ENCODE data around the gene TMEM221.

Gene TMEM221

DNA sequence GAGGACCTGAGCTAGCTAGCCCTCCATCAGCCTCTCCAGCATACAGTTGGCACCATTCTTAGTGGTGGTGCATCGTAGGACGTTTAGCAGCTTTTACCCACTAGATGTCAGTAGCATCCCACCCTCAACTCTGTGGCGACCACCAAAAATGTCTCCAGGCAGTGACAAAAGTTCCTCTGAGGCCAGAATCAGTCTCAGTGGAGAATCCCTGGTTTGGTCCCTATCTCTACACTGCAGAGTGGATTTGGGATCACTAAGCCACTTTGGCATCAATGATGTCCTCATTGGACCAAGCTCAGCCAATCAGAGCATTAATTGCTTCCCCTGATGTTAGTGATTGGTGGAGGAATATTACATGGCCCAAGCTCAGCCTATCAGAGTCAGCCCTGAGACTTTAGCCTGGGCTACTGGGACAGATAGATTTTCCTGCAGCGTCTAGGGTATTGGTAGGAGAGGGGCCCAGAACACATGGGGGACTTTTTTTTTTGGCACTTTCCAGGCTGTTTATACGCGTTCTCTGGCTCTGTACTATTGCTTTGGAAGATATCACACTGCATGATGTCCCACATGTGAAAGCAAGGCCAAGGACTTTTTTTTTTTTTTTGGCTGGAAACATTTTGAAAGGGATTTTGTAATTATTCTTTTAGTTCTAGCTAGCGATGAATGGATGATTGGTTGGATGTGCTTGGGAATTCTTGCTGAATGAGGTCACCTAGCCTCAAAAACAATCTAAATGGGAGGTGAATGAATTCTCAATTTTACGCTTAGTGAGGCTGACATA, 7.0 kb downstream of the TMEM221 start:
- DNase-seq (ENCODE audit: low read depth in 2 of 2), result no peak

DNA sequence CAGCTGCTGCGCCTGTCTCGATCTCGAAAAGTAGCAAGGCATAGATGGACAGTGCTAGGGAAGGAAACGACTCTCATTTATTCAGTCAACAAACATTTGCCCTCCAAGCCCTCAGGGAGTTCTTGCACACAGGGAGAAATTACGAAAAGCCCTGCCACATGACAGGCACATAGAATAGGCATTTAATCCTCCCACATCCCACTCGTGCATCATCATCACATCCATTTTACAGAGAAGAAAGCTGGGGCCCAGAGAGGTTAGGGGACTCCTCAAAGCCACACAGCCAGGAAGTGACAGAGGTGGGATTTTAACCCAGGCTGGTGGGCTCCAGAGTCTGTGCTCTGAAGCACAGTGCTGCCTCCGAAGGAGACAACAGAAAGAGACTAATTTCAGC, 11.6 kb downstream of the TMEM221 start:
- no peak for DNase-seq (ENCODE audit: low read depth in 2 of 2)

DNA sequence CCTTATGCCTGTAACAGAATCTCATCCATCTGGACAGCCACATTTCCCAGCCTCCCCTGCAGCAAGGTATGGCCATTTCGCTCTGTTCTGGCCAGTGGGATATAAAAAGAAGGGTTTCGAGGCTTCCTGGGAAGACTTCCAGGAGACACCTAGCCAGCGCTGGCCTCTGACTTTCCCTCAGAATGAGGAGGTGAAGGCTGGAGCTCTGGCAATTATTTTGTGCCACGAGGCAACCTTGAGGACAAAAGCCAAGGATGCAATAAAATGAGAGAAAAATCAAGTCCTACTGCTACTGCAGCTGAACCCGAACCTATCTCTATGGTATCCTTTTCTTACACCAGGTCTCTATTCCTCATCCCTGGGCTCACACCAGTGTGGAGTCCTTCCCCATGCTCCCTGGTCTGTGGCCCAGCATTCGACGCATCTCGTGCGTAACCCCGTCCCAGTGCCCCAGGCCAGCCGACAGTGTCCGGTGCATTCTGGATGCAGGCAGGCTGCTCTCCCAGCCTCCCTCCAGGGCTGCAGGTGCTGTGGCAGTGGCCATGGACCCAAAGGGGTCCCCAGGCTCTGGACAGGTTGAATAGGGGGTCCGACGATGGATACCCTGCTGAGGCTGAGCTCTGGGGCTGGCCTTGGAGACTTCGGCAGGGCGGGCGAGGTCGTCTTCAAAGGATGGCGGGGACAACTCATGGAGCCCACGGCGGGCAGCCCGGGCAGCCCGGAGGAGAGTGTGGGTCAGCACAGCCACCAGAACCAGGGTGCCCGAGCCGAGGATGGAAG, 12.2 kb downstream of the TMEM221 start:
- no peak for DNase-seq (ENCODE audit: low read depth in 2 of 2)

GRCh38 chr19:17435218-17435617, 13.2 kb downstream of the TMEM221 start:
- no peak for DNase-seq (ENCODE audit: low read depth in 2 of 2)

DNA sequence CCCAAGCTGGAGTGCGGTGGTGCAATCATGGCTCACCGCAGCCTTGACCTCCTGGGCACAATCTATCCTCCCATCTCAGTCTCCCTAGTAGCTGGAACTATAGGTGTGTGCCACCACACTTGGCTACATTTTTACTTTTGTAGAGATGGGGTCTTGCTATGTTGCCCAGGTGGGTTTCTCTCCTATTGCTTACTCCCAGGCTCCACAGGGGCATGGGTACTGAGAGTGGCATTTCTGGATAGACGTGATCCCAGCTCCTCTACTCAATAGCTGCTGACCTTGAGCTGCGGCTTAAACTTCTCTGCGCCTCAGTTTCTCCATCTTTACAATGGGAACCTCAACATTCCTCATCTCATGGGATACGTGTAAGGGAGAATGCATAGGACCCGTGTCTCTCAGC, 17.1 kb downstream of the TMEM221 start:
- DNase-seq (ENCODE audit: low read depth in 2 of 2), result no peak

DNA sequence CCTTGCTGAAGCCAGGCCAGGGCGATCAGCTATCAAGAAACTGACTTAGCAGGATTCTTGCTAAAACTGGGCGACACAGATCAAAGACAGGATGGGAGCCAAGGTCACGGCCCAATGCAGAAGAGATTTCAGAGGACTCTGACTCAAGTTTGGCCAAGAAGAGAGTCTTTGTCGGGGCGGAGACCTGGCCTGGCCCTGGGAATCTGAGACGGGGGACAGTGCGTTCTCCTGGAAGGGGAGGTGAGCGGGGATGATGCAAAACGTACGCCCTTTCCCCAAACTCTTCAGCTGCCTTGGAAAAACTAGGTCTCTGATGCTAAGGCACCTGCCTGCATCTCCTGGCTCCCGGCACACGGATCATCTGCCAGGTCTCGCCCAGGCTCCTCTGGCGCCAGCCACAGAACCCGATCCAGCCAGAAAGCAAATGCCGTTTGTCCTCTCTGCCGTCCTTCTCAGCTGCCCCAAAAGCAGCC, 18.8 kb downstream of the TMEM221 start:
- DNase-seq (ENCODE audit: low read depth in 2 of 2), result no peak

GRCh38 chr19:17424743-17425365, 23.6 kb downstream of the TMEM221 start:
- DNase-seq (ENCODE audit: low read depth in 2 of 2), result no peak

GRCh38 chr19:17423429-17424208, 24.8 kb downstream of the TMEM221 start:
- no peak for DNase-seq (ENCODE audit: low read depth in 2 of 2)

GRCh38 chr19:17421942-17422341, 26.5 kb downstream of the TMEM221 start:
- DNase-seq (ENCODE audit: low read depth in 2 of 2), result no peak

GRCh38 chr19:17420475-17420924, 28.0 kb downstream of the TMEM221 start:
- DNase-seq (ENCODE audit: low read depth in 2 of 2), result no peak

GRCh38 chr19:17419621-17420474, 28.6 kb downstream of the TMEM221 start, which contains the start of gene MVB12A:
Gene MVB12A, plus strand, starts transcription at chr19:17420047. Its CDS starts 89 bp downstream, at chr19:17420136.
- peak; percentile 91 to 93 for DNase-seq (ENCODE audit: low read depth in 2 of 2)

GRCh38 chr19:17419154-17419620, 29.3 kb downstream of the TMEM221 start:
- DNase-seq (ENCODE audit: low read depth in 2 of 2), result no peak

GRCh38 chr19:17418710-17419109, 29.8 kb downstream of the TMEM221 start:
- DNase-seq (ENCODE audit: low read depth in 2 of 2), result no peak

DNA sequence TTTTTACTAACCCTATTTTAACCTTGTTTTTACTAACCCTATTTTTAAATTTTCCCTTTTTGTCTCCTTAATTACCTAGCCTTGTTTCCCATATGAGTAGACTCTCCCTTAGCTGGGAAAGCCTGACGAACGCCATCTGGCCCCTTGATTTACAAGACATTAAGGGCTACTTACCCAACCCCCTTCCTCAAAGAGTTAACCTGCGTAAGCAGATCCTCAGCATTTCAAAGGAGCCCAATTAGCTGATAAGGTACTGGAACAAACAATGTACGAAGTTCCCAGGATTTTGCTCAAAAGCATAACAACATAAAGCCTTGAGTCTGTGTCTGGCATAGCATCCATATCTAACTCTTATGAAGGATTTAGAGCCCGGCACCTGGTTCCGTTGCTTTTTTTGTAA, 33.3 kb downstream of the TMEM221 start:
- DNase-seq (ENCODE audit: low read depth in 2 of 2), result no peak

GRCh38 chr19:17414097-17414496, 34.4 kb downstream of the TMEM221 start:
- no peak for DNase-seq (ENCODE audit: low read depth in 2 of 2)

GRCh38 chr19:17411801-17412200, 36.7 kb downstream of the TMEM221 start:
- DNase-seq (ENCODE audit: low read depth in 2 of 2), result no peak

DNA sequence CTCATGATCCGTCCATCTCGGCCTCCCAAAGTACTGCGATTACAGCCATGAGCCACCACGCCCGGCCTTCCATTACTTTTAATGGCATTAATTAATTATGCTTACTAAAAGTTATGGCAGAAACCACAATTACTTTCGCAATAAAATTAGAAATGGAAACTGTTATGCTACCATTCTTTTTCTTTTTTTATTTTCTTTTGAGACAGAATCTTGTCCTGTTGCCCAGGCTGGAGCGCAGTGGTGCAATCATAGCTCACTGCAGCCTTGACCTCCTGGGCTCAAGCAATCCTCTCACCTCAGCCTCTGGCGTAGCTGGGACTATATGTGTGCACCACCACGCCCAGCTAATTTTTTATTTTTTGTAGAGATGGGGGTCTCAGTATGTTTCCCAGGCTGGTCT, 38.5 kb downstream of the TMEM221 start:
- no peak for DNase-seq (ENCODE audit: low read depth in 2 of 2)

GRCh38 chr19:17406887-17407196, 41.6 kb downstream of the TMEM221 start:
- no peak for DNase-seq (ENCODE audit: low read depth in 2 of 2)

DNA sequence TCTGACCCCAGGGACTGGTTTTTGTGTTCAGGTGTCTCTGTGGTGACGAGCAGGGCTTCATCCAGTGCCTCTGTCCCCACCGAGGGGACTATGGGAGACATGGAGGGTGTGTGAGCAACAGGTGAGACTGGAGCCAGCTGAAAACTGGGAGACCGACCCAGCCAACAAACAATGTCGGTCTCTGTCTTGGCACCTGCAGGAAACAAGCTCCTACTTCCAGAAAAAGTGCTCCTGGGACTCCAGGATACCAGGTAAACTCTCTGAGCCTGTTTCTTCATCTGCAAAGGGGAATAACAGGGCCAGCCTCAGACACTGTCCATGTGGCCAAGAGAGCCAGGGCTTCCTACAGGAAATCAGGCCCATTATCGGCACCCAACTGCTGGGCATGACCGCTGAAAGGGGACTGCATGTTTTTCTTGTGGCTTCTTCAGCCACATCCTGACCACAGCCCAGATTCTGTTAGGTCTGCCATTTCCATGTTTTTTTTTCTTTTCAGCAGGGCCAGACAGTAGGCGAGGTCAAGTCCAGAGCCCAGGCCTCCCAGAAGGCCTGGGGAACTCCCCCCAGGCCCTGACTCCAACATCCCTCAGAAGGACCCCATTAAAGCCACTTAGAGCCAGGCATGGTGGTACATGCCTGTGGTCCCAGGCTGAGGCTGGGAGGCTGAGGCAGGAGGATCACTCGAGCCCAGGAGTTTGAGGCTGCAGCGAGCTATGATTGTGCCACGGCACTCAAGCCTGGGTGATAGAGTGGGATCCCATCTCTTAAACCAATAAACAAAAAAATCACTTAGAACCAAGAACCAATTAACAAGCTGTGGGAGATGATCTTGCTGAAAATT, 42.2 kb downstream of the TMEM221 start:
- DNase-seq (ENCODE audit: low read depth in 2 of 2), result no peak
